ENCODE measurements around the gene TIGD1.
A peak's percentile ranks its signal among the peaks of the same experiment; 100 is the strongest.
"Not testable (repeated sequence)": the region's sequence is repeated elsewhere in the genome, so short reads cannot be mapped to it uniquely, and the experiment has no call there.

TIGD1 gene

DNA sequence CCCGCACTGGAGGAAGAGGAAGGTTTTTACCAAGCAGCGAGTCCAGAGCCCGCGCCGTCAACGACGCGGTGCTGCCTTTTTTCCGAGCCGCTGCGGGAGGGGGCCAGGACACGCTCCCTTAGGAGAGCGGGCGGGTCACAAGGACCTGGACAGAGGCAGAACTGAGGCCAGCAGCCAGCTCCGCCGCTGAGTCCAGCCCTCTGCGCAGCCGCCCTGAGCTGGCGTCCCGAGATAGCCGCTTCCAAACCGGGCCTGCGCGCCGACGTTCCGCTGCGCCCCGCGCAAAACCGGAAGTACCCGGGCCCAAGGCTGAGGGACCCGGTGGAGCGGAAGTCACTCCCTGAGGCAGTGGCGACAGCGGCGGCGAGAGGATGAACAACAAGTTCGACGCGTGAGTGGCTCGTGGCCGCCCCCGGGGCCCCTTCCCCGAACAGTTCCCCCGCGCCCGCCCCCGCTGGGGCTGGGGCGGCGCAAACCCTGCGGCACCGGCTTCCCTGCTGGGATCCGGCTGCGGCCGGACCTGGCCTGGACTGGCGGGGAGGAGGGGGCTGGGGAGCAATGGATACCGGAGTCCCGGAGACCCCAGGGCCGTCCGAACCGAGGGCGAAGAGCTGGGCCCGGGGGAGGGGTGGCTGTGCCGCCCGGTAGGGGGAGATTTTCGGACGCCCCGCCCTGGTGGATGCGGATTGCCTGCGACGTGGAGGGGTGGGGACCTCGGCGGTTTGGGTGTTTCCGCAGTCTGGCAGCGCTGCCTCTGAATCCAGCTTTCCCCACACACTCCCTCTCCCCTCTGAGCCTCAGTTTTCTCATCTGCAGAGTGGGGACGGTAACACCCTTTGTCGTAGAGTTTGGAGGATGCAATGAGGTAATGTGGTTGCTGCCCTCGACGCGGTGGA lies at the start of gene TIGD1, which contains the start of gene EIF4E2:
Gene TIGD1 (minus strand): TSS at position 204 of the 896 bp plus-strand sequence. CDS start 675 bp downstream, outside the sequence.
Gene EIF4E2 (plus strand): TSS at position 336 of the 896 bp plus-strand sequence. CDS start 36 bp downstream, at position 372.
- DNase-seq, result peak; percentile 87

DNA sequence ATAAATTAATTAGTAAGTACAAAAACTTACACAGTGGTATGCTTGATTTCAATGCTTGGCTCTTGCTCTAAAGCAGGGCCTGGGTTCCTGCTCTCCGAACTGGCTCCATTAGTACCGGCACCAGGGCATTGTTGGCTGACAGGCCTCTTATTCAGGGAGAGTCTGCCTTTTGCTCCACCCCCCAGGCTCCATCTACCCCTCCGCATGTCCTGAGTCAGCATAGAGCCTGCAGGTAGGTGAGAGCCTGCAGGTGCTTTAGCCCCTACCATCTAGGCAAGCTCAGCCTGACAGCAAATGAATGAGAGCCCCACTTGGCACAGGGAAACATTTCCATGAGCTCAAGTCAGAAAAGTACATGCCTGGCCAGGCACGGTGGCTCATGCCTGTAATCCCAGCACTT lies 47.9 kb upstream of the TIGD1 start:
- DNase-seq, result no peak

DNA sequence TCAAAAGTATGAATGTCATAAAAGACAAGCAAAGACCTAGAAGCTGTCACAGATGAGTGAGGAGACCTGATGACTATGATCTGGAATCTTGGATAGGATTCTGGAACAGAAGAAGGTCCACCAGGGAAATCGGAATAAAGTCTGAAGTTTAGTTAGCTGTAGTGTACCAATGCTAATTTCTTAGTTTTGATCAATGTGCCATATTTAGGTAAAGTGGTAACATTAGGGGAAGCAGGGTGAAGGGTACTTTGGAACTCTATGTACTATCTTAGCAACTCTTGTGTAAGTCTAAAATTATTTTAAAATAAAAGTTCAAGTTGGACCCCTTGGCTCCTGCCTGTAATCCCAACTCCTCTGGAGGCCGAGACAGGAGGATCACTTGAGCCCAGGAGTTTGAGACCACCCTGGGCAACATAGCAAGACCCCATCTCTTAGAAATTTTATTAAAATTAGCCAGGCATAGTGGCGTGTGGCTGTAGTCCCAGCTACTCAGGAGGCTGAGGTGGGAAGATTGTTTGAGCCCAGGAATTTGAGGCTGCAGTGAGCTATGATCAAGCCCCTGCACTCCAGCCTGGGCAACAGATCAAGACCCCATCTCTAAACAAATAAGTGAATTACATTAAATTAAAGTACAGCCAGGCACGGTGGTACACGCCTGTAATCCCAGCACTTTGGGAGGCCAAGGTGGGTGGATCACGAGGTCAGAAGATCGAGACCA lies 47.2 kb upstream of the TIGD1 start:
- no peak for DNase-seq

DNA sequence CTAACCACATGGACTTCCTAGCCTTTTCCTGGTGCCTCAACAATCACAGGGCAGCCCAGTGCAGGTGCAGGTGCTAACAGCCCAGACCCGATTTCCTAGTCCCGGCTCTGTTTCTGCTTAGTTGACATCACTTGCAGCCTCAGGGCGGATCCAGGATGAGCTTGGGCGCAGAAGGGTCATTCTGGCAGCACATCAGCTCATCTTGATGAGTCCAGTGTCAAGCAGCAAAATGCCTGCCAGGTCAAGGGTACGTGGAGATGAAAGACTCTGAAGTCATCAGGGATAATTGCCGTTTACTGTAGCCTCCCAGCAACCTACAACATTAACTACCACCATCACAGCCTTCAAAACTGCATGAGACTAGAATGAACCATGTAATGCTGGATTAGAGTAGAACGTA lies 43.6 kb upstream of the TIGD1 start:
- no peak for DNase-seq

DNA sequence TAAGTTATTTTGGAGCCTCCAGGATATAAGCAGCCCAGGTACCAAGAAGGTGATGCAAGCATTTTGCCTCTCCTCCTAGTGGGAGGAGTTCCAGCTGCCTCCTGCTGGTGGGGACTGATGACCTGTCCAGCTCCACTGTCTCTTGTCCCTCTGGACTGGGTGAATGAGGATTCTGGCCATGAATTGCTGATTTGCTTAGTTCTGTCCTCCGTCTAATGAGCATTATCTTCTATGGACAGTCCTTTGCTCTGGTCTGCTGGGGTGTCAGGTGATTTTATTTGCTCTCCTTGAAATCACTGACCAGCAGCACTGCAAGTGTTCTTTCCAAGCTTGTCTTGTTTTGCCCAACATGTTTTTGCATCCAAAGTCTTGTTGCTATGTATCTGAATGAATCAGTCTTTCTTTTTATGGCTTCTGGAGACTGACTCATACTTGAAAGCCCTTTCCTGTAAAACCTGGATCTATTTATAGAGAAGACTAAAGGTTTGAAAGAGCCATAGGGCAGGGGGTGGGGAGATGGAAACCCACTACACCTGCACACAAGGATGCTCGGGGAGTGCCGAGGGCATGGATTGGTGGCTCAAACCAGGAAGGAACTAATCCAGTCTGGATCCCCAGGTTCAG lies 42.5 kb upstream of the TIGD1 start:
- peak; percentile 78 for DNase-seq

DNA sequence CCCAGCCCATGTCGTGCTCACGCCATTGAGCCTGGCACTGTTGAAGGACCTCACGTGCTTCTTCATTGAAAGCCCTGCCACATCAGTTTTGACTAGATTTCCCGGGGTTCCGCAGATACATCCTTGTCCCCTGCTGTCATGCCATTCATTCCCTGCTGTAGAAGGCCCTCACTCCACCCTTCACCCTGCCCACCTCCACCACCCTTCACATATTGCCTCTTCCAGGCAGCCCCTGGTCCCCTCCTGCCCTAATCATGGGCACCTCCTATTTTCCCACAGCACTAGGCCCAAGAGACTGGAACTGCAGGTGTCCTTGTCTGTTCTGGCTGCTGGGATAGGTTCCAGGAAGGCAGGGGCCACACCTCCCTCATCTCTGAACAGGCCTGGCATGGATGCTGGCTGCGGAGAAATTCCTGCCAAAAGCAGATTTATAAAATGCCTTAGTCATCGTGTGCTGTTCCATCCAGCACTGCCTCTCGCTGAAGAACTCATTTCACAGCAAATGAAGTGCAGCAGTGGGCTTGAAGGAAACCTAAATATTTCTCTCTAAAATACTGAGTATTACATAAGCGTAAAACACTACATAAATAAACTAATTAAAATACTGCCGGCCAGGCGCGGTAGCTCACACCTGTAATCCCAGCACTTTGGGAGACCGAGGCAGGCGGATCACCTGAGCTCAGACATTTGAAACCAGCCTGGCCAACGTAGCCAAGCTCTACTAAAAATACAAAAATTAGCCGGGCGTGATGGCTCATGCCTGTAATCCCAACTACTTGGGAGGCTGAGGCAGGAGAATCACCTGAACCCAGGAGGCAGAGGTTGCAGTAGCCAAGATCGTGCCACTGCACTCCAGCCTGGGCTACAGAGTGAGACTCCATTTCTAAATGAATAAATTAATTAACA lies 38.6 kb upstream of the TIGD1 start:
- DNase-seq, result peak; percentile 80

DNA sequence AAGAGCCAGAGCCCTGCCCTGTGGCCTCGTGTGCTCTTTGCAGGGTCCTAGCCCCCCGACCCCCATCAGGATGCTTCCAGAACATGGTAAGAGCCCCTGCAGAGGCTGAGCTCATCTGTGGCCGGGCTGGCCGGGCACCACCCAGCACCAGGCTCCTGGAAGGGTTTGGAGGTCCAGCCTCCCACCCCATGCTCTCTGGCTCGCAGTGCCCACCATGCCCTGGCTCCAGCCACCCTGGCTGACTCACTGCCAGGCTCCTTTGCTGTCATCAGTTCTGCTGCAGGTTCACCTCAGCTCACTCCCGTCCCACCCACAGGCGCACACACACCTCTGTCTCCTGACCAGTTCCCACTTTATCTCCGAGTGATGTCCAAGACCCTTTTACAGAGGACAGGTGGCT lies 37.7 kb upstream of the TIGD1 start:
- DNase-seq, result no peak

DNA sequence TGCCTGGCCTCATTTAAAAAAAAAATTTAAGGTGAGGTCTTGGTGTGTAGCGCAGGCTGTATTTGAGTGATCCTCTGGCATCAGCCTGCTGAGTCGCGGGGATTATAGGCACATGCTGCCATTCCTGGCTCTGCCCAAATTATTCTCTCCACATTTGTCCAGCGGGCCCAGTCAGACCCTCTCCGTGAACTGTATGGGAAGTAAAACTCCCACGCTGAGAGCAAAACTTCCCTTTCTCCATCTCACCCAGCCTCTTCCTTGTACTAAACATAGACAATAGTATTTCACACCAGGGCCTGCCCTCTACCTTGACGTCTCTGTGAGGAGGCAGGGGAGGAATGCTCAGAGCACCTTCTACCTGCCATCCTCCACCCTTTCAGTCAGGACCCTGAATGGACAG lies 37.2 kb upstream of the TIGD1 start:
- DNase-seq, result no peak

DNA sequence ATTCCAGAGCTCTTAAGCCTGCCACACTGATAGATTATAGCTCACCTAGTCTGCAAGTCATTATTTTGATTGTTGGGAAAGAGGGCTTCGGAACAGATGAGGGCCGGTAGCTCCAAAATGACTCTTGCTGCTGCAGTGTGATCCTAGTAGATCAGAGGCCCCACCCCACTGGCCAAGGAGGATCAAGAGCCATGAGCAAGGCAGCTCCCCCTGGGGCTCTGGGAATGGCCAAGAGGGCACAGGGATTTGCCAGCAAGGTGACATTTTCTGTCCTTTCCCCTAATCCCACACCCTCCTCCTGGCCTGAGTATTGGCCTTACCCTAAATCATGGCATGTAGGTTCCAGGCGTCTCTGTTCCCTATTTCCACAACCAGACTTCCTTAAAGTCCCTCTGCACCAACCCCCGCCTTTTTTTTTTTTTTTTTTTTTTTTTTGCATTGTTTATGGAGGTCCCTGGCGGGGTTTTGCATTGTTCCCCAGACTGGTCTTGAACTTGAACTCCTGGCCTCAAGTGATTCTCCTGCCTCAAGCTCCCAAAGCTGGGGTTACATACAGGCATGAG lies 36.7 kb upstream of the TIGD1 start:
- no peak for DNase-seq

DNA sequence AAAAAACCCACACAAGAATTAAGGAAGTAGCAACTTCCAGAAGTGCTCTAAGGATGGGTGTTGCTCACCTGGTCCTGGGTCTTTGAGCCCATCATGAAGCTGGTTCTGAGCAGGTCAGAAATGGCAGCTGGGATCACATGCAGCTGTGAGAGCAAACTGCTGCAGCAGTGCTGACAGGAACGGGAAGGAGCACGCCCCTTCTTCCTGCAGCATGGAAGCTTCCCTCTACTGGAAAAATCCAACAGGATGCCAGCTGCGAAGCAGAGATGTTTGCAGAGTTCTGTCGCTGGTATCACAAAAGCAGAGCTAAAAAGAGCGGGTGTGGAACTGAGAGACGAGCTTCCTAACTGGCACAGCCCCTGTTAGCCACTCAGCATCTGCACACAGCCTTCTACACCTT lies 33.9 kb upstream of the TIGD1 start:
- no peak for DNase-seq

DNA sequence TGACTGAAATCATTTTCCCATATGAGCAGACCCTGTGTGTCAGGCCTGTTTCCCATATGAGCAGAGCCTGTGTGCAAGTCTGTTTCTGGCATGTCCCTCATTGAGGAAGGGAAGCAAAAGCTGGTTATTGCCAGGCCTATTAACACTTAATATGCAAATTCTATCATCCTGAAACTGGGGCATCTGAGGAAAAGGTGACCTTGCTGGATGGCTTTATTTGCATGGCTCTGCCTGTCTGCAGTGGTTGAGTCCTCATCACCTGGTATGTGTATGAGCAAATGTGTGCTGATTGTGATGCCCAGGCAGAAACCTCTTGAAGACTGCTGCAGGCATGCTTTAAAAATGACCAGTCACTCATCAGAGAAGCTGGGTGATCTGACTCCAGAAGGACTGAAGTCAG lies 31.4 kb upstream of the TIGD1 start:
- no peak for DNase-seq

DNA sequence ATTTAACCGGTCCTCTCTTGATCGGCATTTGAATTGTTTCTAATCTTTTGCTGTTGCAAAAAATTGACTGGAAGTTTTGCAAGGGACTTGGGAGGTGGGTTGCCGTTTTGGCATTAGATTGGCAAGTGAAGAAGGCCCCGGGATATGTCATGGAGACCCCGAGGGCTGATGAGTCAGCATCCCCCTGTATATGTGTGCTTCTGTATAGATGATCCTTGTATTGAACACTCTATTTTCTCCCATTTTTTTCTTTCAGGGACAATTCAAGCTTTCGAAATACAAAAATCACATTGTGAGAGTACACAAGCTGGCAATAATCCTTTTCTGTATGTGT lies 30.3 kb upstream of the TIGD1 start:
- DNase-seq, result no peak

DNA sequence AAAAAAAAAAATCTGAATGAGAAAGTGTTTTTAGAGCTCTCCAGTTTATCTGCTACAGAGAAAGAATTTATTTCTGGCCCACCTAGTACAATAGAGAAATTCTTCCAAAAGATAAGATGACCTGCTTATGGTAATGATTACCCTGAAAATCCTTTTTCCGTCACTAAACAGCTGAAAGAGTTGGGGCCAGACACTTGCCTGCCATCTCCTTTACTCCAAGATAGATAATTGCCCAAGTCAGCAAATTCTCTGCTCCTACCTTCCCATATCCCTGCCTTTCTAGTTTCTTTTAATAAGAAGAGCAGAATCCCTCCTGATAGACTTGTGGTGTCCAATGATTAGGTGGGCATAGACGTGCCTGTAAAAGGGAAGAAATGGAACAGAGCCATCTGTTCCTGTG lies 28.3 kb upstream of the TIGD1 start:
- no peak for DNase-seq

DNA sequence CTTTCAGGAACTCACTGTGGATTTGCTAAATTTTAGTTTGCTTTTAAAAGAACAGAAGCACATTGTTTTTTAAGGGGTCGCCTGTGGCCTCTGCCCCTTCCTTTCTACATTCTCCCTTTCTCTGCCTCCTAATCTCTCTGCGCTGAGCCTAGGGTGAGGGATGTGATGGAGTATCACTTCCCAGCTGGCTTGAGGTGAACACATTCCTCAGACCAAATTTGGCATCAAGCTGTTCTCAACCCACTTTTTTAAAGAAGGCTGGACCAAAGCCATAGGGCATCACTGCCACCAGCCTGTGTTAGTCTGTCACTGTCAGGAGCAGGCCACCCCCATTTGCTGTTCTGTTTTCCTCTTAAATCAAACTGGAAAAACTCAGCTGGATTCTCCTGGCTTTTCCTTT lies 27.5 kb upstream of the TIGD1 start:
- DNase-seq, result no peak

DNA sequence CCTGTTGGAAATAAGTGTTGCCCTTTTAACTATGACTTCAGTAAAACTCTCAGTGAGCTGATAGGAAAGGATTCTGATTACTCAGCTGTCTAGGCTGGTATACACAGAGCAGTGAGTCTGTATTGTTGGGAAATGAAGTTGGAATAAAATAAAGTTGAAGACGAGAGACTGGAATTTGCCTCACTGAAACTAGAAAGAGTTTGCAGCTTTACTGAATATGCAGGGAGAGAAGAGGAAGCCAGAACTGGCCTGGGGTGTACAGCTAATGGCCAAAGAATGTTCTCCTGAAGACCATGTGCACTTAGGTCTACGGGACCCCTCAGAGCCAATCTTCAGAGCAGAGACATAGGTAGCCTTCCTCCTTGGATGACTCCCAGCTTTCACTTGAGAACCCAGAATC lies 26.6 kb upstream of the TIGD1 start:
- DNase-seq, result no peak

DNA sequence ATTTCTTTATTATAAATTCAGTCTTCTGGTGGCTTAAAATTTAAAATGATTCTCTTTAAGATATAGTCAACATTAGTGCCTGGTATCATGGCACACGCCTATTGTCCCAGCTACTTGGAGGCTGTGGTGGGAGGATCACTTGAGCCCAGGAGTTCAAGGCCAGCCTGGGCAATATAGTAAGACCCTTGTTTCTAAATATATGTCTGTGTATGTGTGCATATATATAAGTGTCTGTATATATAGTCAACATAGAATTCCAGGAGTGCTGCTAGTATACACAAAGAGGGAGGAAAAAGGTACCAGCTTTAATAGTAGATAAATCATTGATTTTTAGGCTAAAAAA lies 25.0 kb upstream of the TIGD1 start:
- DNase-seq, result no peak

DNA sequence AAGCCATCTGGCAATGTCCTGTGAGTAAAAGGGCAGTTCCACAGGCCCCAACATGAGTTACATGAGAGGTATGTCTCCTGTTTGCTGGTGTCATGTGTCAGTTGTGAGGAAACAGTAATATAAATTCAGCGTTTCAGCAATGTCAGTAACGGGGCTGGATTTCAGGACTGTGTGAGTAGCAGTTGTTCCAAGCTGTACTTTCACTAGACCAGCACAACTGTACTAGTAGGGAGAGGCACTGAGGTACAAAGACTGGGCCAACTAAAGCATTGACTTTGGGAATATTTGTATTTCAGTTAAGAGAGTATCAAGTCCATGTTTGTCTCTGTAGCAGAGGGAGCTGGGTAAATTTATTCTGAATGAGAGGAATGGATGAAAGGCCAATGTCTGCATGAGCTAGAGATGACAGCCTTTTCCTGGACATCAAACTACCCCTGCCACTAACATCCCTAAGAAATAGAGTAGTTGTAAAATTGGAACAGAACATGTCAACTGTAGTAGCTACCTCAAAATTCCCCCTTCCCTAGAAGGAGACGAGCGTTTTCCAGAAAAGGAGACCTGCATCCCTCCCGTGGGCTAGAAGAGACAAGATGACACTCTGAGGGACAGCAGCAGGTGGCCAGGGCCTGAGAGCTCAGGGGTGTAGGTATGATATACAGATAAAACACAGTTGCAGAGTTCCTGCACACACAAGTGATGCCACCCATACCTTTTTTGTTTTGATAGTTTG lies 24.5 kb upstream of the TIGD1 start:
- no peak for DNase-seq

DNA sequence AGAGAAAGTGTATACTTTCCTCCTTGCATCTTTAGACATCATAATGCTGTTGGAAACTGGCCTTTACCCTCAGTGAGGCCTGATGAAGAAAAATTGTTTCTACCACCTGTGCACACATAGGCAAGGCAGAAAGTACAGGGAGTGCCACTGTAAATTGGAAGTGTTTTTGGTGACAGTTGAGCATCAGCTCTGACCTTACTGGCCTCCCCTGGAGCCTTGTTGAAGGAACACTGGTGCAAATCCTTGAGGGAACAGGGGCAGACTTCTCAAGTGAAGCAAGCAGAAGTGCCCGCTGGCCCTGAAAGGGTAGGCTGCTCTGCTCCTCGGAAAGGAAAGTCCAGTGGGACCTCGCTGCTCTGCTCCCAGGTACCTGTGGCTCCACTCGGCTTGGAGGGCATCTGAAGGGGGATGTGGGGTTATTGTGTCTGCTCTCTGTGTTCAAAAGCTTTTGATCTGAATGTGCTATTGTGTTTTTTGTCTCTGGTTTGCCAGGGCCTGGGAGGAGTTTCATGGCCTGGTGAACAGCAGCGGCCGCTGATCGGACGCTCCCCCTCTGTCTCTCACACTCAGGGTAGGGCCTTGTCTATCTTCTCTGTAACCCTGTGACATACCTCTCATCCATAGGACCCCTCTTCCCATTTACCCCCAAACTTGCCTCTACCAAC lies 23.5 kb upstream of the TIGD1 start:
- no peak for DNase-seq

DNA sequence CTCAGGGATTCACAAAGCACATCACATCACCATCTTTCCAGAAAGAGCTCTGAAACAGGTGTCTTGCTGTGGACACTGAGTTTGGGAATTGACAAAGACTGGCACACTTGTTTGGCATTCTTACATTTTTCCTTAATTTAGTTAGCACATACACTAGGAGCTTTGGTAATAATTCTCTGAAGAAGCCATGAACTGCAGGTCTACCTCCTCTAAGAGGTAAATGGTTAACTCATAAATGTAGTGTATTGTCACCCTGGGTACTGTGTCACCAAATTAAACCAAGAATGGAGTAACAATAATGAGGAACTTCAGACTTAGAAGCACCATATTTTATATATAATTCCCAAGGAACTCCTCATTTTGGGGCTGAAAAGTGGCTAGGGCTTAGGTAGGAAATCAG lies 22.7 kb upstream of the TIGD1 start:
- no peak for DNase-seq

DNA sequence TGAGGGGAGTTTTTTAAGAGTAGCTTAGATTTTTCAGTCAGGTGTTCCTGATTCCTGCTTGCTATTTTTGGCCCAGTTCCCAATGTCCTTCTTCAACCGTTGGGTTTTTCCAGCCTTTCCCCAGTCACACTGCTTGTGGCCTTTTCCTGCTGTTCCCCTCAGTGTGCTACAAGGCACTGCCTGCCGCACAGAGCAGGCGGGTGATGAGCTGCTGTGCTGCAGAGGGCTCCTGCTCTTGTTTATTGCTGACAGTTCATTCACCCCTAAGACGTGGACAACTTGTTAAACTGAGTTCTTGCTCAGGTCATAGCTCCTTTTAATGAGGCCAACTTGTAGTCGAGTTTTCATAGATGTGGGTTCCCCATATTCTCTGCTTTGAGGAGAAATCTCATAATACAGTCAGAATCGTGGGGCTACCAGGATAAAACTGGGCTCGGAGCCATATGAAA lies 20.7 kb upstream of the TIGD1 start:
- DNase-seq, result no peak

DNA sequence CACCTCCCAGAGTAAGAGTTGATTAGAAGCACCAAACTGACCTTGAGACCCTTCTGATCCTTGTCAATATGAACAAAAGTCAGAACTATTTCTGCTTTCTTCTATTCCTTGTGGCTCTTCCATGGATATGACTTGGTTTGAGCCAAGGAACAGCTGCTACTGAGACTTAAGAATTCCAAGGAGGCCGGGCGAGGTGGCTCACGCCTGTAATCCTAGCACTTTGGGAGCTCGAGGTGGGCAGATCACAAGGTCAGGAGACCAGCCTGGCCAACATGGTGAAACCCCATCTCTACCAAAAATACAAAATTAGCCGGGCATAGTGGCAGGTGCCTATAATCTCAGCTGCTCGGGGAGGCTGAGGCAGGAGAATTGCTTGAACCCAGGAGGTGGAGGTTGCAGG lies 20.1 kb upstream of the TIGD1 start:
- DNase-seq, result not testable (repeated sequence)

Data from NCI-H226 (cell line).